Brain pericyte (primary cell): ENCODE data around the gene KLK1.

ENCODE experiments used
- DNase-seq: peaks from one replicate; pipeline ENCODE4 v3.0.0-alpha.2; 2012; ENCODE audit warnings: low read depth, low spot score

The KLK1 gene

GRCh38 chr19:50836543-50837195 is 13.1 kb upstream of the KLK1 start:
- DNase-seq, result no peak

- no peak for DNase-seq
Observed at GRCh38 chr19:50835785-50836542, 12.4 kb upstream of the KLK1 start.

GRCh38 chr19:50835103-50835784 is 11.7 kb upstream of the KLK1 start:
- no peak for DNase-seq

GRCh38 chr19:50833802-50834167 is 10.2 kb upstream of the KLK1 start:
- DNase-seq, result no peak

- DNase-seq, result no peak
Observed at GRCh38 chr19:50833117-50833801, 9.7 kb upstream of the KLK1 start, which contains the start of gene KLK15. KLK15 (minus strand) TSS chr19:50833574; CDS start chr19:50831492, 2,082 bp downstream.

- DNase-seq, result no peak
Observed at GRCh38 chr19:50832666-50833065, 9.1 kb upstream of the KLK1 start.

GRCh38 chr19:50831026-50831396 is 7.4 kb upstream of the KLK1 start:
- DNase-seq, result no peak

- DNase-seq, result no peak
Observed at GRCh38 chr19:50830266-50831025, 6.9 kb upstream of the KLK1 start.

- no peak for DNase-seq
Observed at GRCh38 chr19:50829801-50830200, 6.2 kb upstream of the KLK1 start.

GRCh38 chr19:50827476-50827875 is 3.9 kb upstream of the KLK1 start:
- no peak for DNase-seq

GRCh38 chr19:50826492-50827240 is 3.1 kb upstream of the KLK1 start:
- no peak for DNase-seq

- DNase-seq, result no peak
Observed at GRCh38 chr19:50822661-50823208, 852 bp downstream of the KLK1 start.

GRCh38 chr19:50821622-50822021 is 2.0 kb downstream of the KLK1 start:
- DNase-seq, result no peak

- DNase-seq, result no peak
Observed at GRCh38 chr19:50821248-50821612, 2.4 kb downstream of the KLK1 start.

GRCh38 chr19:50820549-50821247 is 2.9 kb downstream of the KLK1 start:
- DNase-seq, result no peak

GRCh38 chr19:50820086-50820485 is 3.5 kb downstream of the KLK1 start:
- DNase-seq, result no peak

GRCh38 chr19:50819636-50820035 is 4.0 kb downstream of the KLK1 start:
- DNase-seq, result no peak

GRCh38 chr19:50818859-50819472 is 4.6 kb downstream of the KLK1 start:
- DNase-seq, result no peak
